GM12872 (cell line): ENCODE results near the gene PAH.

Experiments used
- TF ChIP-seq, protein P1 (sequence below): IDR thresholded peaks from 3 replicates; pipeline ENCODE4 v1.5.1; 2011; ENCODE audit warnings: low read depth, mild to moderate bottlenecking, low read length, moderate library complexity; ENCODE audit not compliant: insufficient read depth

The PAH gene

DNA sequence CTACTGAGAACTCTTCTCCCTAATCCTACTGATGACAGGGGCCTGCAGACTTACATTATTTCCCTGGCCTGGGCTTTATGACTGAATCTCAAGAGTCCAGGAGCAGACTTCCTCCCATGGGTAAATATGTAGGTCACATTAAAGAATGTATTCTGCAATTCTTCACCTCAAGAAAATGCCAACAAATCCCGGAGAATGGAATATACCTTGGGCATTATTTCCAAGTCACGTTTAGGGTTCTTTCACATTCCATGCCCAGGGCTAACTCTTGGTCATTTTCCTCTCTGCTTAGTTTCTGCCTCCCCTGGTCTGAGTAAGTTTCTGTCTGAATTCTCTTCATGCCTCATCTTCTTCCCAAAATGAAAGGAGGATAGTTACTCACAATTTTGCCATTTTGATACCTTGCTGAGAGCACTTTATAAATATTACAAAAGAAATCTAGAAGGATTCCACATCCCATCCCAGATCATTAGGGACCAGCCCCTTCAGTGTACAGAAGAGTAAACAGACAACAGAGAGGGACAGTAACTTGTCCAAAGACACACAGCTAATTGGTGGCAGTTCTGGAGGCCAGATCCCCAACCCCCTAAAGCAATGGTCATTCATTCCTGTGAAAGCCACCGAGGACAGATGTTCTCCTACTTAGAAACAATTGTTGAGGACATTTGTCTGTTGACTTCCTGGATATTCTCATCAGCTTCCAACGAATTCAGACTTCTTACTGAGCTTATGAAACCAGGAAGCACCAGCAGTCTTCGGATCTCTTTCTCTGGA, 605 bp downstream of the PAH start:
- TF ChIP-seq, protein P1, sequence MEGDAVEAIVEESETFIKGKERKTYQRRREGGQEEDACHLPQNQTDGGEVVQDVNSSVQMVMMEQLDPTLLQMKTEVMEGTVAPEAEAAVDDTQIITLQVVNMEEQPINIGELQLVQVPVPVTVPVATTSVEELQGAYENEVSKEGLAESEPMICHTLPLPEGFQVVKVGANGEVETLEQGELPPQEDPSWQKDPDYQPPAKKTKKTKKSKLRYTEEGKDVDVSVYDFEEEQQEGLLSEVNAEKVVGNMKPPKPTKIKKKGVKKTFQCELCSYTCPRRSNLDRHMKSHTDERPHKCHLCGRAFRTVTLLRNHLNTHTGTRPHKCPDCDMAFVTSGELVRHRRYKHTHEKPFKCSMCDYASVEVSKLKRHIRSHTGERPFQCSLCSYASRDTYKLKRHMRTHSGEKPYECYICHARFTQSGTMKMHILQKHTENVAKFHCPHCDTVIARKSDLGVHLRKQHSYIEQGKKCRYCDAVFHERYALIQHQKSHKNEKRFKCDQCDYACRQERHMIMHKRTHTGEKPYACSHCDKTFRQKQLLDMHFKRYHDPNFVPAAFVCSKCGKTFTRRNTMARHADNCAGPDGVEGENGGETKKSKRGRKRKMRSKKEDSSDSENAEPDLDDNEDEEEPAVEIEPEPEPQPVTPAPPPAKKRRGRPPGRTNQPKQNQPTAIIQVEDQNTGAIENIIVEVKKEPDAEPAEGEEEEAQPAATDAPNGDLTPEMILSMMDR, result no peak

DNA sequence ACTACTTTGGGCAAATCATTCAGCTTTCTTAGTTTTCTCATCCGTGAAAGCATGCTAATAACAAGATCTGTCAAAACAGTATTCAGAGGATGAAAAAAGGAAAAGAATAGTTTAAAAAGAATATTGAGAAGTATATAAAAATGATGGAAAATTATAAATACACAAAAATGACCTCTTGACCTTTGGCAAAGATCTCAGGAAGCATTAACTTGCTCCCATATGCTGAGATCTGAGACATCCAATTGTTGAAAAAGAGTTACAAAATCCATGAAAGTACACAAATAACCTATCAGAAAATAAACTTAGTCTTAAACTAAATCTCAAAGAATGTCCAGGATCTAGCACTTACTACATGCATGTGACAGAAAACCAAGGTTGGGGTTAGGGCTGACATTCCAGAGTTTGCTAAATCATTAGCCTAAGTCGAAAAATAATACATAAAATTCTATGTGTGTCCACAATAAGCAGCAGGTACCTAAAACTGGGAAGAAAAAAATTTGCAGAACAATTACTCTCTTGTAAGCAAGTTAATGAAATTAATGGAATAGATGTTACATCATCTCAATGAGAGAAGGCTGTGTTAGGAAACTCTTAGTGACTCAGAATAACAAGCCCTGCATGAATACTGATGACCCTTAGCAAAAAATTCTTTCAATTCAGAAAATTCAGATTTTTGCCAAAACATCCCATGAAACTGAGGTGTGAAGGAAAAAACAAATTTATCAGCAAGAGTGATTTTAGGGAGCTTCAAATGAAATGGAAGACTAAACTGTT, 3.4 kb downstream of the PAH start:
- TF ChIP-seq, protein P1, result no peak

DNA sequence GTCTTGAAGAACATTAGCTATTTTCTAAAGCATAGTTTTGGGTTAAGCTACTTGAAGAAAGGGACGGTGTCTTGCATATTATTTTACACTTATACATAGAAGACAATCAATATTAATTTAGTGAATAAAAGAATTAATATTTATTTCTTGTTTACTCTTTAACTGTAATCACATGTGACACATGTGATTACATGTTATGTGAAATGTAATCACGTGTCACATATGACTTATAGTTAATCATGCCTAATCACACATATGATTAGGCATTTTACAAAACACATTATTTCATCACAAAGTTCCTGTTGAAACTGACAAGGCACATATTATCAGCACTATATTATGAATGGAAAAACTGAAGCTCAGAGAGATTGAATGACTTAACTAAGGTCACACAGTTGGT, 4.8 kb downstream of the PAH start:
- TF ChIP-seq, protein P1, result no peak

DNA sequence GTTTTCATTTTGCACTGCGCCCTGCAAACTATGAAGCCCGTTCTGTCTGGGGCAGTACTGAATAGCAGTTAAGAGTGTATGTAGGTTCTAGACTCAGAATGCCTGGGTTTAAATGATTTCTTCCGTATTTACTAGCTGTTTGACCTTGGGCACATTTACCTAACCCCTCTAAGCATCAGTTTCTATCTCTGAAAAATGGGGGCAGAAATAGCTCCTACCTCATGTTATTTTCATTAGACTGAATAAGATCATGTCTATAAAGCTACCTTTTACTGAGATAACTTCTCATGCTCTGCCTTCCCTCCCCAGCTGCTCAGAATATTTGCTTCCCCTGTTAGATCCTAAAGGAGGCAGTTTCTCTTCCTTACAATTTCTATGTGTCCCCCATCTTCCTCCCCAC, 5.7 kb downstream of the PAH start:
- TF ChIP-seq, protein P1, result no peak

DNA sequence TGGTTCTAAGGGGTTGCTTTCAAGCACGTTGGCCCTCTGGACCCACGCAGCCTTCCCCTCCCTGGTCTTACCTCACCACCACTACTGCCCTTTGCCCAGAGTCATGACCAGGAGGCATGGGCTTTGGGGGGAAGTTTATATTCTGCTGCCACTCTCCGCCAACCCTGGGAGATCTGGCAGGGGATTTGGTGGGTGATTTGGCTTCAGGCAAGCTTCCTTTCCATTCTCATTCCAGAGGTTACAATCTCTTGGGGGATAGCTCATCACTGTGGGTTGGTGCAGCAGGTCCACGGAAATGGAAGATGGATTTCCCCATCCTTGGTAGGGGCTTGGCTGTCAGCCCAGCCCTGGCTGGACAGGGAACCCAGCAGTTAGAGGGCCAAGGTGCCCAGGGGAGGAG, 6.3 kb downstream of the PAH start:
- TF ChIP-seq, protein P1, result no peak

DNA sequence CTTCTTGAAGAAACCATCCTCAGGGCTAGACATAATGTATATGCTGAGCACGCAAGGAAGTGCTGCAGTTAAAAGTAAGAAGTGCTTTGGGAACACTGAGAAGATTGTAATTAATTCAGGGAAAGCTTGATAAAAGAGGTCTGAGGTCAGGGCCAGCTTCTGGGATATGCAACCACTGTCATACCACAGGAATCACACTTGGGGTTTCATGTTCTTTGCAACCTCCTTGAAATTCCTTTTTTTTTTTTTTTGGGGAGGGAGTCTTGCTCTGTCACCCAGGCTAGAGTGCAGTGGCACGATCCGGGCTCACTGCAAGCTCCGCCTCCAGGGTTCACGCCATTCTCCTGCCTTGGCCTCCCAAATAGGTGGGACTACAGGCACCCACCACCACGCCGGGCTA, 6.9 kb downstream of the PAH start:
- TF ChIP-seq, protein P1, result no peak

DNA sequence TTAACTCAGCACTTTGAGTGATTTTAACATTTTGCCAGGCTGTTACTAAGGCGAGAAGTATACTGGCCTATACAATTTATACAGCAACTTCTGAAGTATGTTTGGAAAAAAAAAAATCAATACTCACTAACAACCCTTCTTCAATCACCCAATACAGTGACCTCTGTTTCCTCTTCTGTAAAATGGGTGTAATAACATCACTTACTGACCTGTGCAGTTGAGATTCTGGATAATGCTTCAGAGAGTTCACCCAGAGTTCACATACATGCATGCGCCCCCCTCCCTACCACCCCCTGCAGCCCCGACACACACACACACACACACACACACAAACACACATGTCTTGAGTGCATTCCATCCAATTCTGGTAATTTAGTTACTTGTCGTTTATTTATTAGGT, 9.1 kb downstream of the PAH start:
- TF ChIP-seq, protein P1, result no peak
